Right ventricle myocardium superior (tissue), 1 donor: ENCODE data around the gene RARS1. TPM values are rescaled to one million over a fixed set of nuclear protein-coding genes. Genes with fewer than 3 reads are reported as not detected.
A peak's percentile ranks its signal among the peaks of the same experiment; 100 is the strongest.

ENCODE experiments used
- ATAC-seq: fragments of 200-7000 bp; cut with Tn5 transposase; one replicate; pipeline ENCODE4 v1.9.1; 2020; ENCODE audit warnings: mild to moderate bottlenecking; ENCODE audit not compliant: poor library complexity
- DNase-seq: peaks from one replicate; pipeline ENCODE4 v3.0.0-alpha.2; 2020
- intact Hi-C: fragments of 100-400 bp; cut with DNase I; formaldehyde crosslinking; loops from one replicate; pipeline ENCODE4 v1.11.2; 2022
- long read RNA-seq: library from polyadenylated mRNA; unstranded; transcript quantifications from one replicate; pipeline ENCODE4 v2.0.0, GENCODE V29; 2021
- total RNA-seq: library from RNA; stranded (reverse); fragmentation: NEBNext Ultra II Directional; extraction: Animal tissue kit (Norgen Biotek cat#: 25700); gene quantifications from one replicate; pipeline ENCODE4 v1.2.1, GENCODE V29; 2021
- donor health status: DM: no; HTN: yes; CAD: no; lungs with severe emphysema.

The RARS1 gene
- total RNA-seq: 41.8 TPM
- long read RNA-seq, transcript RARS-201 (15 exons, 2,146 nt): major isoform, 70 of 72 reads
- long read RNA-seq, partial matches to known transcripts: 1 of 72 reads
- long read RNA-seq, other reads (novel, unspliced or antisense): 1 of 72 reads

DNA sequence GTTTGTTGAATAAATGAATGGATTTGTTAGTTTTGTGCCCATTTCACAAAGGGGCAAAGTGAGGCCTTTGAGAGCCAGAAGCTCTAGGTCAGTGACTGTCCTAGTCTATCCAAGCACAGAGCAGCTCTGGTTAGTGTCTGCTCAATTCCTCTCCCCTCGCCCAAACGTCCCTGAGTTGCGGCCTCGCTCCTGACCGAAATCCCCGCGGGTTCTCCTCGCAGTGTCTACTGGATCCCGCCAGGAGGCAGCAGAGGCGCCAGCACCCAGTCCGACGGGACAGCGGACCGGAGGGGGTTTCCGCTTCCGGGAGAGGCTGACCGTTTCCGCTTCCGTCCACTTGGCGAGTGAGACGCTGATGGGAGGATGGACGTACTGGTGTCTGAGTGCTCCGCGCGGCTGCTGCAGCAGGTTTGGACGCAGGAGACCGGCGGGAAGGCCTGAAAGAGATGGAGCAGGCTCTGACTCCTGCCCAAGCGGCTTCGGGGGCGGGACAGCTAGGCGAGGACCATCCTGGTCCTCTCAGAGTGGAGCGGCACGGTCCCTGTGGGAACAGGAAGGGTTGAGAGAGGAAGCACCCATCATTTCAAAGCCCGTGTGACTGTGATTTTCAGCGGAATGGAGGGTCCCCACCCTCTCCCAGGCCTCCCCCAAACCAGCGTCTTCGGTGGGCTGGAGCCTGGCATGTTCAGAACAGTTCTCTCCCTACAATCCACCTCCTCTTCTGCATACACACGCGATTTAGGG lies at the start of gene RARS1:
RARS1 (plus strand) TSS at position 336 of the 744 bp plus-strand sequence; CDS start at position 364, 28 bp downstream.
- DNase-seq (peak; percentile 96), ATAC-seq (peak; percentile 100)
- intact Hi-C loops: loop anchor here (10.0 kb wide), 1 partner anchor 222 kb away; no protein-coding TSS in a partner anchor

DNA sequence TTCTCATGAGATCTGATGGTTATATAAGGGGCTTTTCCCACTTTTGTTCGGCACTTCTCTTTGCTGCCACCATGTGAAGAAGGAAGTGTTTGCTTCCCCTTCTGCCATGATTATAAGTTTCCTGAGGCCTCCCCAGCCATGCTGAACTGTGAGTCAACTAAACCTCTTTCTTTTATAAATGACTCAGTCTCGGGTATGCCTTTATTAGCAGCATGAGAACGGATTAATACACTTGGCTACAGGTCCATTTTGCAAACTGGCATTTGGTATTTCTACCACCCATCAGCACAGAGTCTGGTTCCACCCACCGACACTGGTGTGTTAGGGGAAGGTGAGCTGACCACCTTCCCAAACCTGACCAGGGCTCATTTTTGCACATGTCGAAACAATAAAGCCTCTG lies 47.9 kb upstream of the RARS1 start:
- no peak for ATAC-seq
- intact Hi-C loops: no loop called here
- no peak for DNase-seq

DNA sequence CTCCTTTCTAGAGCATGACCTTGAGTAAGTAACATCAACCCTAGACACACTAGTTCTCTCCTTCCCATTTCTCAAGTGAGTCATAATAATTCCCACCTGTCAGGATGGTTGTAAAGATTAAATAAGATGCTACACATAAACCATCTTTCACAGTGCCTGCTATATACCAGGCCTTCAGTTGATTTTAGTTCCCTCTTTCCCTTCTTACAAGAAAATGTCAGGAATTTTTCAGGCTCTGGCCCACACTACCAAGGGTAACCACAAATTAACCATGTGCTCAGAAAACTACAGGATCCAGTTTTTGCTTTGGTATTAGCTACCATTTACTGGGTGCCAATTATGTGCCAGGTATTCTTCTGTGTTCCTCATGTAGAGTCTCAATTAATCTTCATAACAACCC lies 42.7 kb upstream of the RARS1 start:
- no peak for DNase-seq
- ATAC-seq: no peak
- intact Hi-C loops: no loop called here

DNA sequence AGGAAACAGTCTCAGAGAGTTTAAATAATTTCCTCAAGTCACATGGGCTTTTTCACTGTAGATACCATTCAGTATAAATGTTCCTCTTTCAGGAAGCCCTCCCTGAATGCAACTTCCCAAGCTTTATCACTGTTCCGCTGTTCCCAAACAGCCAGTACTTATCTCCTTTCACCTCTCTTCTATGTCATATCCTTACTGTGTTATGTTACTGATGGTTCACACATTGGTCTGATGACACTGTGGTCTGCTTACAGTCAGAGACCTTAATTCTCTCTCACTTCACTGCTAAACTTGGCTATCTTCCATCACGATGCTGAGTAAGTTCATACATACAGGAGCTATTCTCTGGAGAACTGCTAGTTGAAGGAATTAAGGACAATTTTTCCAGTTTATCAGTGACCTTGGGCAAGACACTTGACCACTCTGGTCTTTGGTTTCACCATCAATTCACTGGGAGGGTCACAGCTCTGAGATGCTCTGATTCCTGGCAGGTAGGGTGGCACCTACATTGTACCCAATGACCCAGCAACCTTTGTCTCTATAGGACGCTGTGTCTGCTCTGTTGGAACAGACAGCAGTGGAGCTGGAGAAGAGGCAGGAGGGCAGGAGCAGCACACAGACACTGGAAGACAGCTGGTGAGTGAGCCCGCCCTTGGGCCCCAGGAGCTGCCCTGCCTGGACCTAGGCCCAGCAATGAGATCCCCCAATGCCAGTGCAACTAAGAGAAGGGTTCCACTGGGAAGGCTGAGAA lies 42.1 kb upstream of the RARS1 start:
- intact Hi-C loops: no loop called here
- peak; percentile 84 for ATAC-seq
- no peak for DNase-seq

DNA sequence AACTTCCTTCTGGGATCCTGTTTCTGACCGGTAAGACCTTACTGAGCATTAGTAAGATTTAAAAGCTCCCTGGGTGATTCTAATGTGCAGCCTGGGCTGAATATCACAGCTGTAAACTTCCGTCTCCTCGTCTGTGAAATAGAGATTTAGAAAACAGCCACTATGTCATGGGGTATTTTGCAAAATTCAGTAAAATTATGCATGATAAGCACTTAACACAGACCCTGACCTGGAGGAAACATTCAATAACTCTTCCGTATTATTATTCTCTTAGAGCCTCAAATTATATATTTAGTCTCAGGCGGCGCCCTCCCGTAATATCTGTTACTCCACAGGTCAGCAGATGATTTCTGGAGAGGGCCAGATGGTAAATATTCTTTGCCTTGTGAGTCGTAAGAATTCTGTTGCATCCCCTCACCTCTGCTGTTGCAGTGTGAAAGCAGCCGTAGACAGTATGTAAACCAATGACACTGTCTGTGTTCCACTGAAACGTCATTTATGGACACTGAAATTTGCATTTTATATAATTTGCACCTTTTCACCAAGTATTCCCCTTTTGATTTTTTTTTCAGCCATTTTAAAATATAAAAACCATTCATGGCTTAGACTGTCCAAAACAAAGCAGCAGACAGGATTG lies 39.2 kb upstream of the RARS1 start:
- ATAC-seq: no peak
- DNase-seq: no peak
- intact Hi-C loops: no loop called here

DNA sequence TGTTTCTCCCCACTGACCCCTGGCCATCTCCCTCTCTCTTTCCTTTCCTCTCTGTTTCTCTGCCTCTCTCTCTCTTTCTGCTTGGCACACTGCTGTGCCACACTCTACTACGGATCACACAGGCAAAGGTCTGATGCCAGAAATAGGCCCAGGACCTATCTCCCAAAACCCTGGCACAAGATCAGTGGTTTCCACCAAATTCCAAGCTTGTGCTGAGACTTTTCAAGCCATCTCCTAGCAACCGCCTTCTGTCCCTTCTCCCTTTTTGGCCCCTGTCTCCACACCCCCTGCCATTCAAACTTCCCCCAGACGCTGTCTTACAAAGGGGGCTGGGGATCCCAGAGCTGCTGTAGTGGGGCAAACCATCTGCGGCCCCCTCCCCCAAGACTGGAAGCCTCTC lies 38.5 kb upstream of the RARS1 start:
- DNase-seq (no peak), ATAC-seq (peak; percentile 85)
- intact Hi-C loops: no loop called here

DNA sequence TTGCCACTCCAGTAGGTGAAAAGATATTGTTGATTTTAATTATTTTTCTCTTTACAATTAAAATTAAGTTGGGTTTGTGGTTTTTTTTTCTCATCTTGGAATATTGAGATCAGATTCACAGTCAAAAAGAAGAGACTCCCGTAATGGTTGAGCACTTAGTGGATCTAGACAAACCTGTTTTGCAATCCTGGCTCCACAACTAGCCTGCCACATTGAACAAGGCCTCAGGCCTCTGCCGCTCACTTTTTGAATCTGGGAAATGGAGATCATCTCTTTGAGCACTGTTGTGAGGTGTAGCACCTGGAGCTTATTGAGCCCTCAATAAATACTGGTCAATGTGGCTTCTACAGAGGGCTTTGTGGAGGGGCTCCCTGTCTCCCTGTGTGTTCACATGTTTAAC lies 37.1 kb upstream of the RARS1 start:
- no peak for ATAC-seq
- no peak for DNase-seq
- intact Hi-C loops: no loop called here

DNA sequence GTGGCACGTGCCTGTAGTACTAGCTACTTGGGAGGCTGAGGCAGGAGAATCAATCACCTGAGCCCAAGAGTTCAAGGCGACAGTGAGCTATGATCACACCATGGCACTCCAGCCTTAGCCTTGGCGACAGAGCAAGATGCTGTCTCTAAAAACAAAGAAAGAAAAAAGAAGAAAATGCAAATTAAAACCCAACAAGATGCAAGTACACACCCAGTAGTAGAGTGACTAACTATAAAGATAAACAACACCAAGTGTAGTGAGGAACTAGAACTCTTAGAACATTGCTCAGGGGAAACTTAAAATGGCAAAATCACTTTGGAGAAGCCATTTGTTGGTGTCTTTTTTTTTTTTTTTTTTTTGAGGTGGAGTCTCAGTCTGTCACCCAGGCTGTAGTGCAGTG lies 34.7 kb upstream of the RARS1 start:
- intact Hi-C loops: no loop called here
- ATAC-seq (no peak), DNase-seq (no peak)

DNA sequence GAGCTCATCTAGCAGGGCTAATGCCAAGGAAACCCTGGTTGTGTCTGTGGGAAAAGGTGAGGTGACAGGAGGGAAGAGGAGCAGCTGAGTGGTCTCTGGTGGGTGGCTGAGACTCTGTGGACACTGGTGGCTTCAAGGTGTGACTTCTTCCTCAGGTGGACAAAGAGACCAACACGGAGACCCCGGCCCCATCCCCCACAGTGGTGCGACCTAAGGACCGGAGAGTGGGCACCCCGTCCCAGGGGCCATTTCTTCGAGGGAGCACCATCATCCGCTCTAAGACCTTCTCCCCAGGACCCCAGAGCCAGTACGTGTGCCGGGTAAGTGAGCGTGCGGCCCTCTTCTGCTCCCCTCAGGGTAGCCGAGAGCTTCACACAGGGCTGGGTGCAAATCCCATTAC lies 31.1 kb upstream of the RARS1 start:
- DNase-seq (no peak), ATAC-seq (no peak)
- intact Hi-C loops: no loop called here

DNA sequence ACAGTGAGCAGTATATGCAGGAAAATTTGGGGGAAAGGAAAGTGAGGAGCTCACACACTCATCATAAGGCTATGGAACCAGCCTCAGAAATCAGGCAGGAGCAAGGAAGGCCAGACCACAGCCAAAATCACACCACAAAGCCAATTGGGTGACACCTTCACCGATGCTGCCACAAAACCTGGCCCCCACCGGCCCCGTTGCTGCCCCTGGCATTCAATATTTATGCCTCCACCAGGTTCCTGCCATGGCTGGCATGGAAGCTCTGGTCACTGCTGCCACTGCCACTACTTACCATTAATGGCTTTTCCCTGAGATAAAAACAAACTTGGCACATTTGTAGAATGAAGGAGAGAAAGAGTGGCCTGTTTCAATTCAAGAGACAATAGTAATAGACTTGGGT lies 28.7 kb upstream of the RARS1 start:
- ATAC-seq (no peak), DNase-seq (no peak)
- intact Hi-C loops: no loop called here

DNA sequence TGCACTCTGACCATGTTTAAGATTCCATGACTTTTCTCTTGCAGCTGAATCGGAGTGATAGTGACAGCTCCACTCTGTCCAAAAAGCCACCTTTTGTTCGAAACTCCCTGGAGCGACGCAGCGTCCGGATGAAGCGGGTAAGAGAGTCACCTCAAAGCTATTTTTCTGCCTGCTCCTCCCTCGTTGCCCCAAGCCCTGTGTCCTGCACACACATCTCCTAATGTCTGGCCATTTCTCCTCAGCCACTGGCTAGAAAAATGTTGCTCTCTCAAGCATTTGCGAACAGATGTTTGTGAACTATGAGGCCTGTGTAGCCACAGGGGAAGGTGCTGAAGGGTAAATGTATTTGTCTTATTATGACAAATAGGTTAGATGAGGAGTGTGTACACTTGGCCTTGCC lies 25.7 kb upstream of the RARS1 start:
- ATAC-seq: no peak
- no peak for DNase-seq
- intact Hi-C loops: no loop called here

DNA sequence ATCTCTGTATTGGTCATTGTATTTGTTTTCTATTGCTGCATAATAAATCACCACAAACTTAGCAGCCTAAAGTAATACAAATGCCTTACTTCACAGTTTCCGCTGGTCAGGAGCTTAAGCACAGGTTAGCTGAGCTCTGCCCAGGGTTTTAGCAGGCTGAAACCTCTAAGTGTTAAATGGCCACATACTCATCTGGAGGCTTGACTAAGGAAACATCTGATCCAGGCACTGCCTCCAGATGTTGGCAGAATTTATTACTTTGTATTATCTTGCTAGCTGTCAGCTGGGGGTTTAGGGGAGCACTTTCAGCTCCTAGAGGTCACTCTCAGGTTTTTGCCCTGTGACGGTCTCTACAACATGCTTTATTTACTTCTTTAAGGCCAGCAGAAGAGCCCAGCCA lies 23.2 kb upstream of the RARS1 start:
- ATAC-seq: no peak
- intact Hi-C loops: no loop called here
- no peak for DNase-seq

DNA sequence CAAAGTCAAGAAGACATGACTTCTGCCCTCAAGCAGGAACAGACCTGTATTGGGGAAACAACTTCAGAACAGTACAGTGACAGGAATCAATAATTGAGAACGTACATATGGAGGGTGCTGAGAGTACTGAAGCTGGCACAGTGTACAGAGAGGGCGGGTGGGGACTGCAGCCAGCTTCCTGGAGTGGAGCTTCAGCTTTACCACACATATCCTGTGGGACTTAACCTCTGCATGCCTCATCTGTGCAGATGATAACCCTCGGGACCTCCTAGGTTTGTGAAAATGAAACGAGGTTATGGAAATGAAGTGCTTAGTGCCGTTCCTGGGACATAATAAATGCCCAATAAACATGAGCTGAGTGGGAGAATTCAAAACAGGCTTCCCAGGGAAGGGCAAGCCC lies 22.1 kb upstream of the RARS1 start:
- DNase-seq (no peak), ATAC-seq (no peak)
- intact Hi-C loops: no loop called here

DNA sequence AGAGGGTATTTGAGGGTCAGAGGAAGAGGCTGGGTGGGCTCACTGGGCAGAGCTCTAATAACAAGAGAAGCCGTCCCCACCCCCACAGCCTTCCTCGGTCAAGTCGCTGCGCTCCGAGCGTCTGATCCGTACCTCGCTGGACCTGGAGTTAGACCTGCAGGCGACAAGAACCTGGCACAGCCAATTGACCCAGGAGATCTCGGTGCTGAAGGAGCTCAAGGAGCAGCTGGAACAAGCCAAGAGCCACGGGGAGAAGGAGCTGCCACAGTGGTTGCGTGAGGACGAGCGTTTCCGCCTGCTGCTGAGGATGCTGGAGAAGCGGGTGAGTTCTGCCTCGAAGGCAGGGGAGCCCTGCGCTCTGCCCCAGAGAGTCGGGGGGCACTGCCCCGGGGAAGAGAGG lies 21.6 kb upstream of the RARS1 start:
- no peak for DNase-seq
- no peak for ATAC-seq
- intact Hi-C loops: no loop called here

DNA sequence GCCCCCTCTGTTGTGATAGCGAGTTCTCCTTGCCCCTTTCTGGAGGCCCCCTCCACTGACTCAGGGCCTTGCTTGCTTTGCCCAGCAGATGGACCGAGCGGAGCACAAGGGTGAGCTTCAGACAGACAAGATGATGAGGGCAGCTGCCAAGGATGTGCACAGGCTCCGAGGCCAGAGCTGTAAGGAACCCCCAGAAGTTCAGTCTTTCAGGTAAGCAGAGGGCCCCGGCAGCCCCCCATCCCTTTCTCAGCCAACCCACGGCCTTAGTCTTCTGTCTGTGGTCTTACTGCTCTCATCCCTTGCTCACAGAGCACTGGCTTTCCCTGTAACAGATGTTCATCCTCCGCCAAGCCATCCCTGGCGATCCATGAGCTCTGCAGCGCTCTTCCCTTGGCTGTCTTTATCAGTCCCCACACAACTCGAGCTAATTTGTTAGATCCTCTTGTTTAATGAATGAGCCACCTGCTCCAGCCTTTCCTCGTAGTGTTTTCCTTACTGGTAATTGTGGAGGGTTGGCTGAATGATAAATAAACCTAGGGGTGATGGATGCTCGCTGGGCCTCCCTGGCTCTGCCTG lies 18.4 kb upstream of the RARS1 start:
- no peak for DNase-seq
- intact Hi-C loops: no loop called here
- no peak for ATAC-seq

DNA sequence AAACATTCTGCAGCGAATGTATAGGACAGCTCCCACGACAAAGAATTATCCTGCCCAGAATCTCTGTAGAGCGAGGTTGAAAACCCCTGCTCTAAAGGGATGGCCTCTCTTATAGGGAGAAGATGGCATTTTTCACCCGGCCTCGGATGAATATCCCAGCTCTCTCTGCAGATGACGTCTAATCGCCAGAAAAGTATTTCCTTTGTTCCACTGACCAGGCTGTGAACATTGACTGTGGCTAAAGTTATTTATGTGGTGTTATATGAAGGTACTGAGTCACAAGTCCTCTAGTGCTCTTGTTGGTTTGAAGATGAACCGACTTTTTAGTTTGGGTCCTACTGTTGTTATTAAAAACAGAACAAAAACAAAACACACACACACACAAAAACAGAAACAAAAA lies 17.4 kb upstream of the RARS1 start:
- DNase-seq (no peak), ATAC-seq (no peak)
- intact Hi-C loops: no loop called here

DNA sequence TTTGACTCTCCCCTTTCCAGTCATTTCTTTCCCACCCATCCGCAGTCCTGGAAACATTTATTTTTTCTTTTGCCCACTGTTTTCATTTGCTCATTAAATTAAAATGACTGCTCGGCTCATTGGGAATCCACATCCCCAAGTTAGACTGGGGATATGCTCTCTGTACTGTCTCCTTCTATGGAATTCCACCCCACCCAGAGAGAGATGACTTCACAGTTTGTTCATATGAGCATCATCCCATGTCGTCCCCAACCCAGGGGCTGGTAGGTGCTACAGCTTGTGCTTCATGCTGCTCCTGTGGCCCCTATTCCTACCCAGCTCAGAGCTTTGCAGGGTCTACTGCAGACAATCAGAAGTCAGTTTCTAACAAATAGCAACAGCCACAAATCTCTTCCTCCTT lies 16.5 kb upstream of the RARS1 start:
- DNase-seq (no peak), ATAC-seq (no peak)
- intact Hi-C loops: no loop called here

DNA sequence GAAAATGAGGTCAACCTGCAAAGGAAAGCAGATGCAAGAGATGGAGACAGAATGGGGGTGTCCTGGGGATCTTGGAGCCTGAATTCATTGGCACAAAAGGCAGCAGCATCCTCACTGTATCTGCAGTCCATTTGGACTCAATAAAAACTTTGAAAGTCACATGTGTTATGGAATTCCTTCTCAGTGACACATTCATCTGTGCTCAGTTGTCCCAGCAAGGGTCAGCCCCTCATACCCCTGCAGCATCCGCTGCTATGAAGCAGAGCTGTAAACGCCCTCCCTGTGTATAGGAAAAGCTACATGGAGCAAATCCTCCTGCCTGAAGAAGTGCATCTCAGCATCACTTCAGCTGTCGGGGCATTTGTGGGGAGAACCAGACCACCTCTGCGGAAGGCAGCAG lies 14.5 kb upstream of the RARS1 start:
- no peak for DNase-seq
- ATAC-seq: no peak
- intact Hi-C loops: no loop called here

DNA sequence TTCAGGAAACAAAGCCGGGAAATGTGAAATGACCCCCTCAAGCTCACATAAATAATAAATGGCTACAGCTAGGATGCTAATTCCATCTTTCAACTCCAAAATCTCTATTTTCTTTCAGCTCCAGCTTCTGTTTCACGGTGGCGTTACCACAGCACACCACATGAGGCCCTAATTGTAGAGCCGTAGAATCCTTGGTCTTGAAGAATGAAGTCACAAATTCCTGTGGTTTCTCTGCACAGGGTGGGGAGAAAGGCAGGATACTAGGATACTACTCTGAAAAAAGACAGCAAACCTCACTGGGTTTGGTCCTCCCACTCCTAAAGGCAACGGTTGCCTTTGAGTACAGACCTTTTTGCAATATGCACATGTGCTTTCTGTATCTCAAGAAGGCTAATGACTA lies 13.9 kb upstream of the RARS1 start:
- no peak for DNase-seq
- intact Hi-C loops: no loop called here
- ATAC-seq: no peak
